Lower lobe of right lung (tissue), 2 donors: ENCODE data around the gene DIS3L2. TPM values are rescaled to one million over a fixed set of nuclear protein-coding genes. Genes with fewer than 3 reads are reported as not detected.
A peak's percentile ranks its signal among the peaks of the same experiment; 100 is the strongest.
"Not testable (repeated sequence)": the region's sequence is repeated elsewhere in the genome, so short reads cannot be mapped to it uniquely, and the experiment has no call there.

Source experiments
- ATAC-seq, 2 donors: fragments of 200-7000 bp; cut with Tn5 transposase; one replicate each; pipeline ENCODE4 v1.9.1; 2020 to 2022; ENCODE audit warnings: mild to moderate bottlenecking in 2 of 2, moderate library complexity in 2 of 2
- DNase-seq: peaks from one replicate; pipeline ENCODE4 v3.0.0-alpha.2; 2020
- H3K27ac ChIP-seq: fragments of 200-600 bp; one replicate; pipeline ENCODE4 v1.8.0; 2022
- H3K27me3 ChIP-seq: fragments of 200-600 bp; one replicate; pipeline ENCODE4 v1.8.0; 2022; ENCODE audit warnings: low read depth
- H3K36me3 ChIP-seq: fragments of 200-600 bp; one replicate; pipeline ENCODE4 v1.8.0; 2022; ENCODE audit warnings: mild to moderate bottlenecking
- H3K4me1 ChIP-seq: fragments of 200-600 bp; one replicate; pipeline ENCODE4 v1.8.0; 2022
- H3K4me3 ChIP-seq: fragments of 200-600 bp; one replicate; pipeline ENCODE4 v1.8.0; 2022; ENCODE audit warnings: mild to moderate bottlenecking
- H3K9me3 ChIP-seq: fragments of 200-600 bp; one replicate; pipeline ENCODE4 v1.8.0; 2022
- intact Hi-C: fragments of 100-400 bp; cut with DNase I; formaldehyde crosslinking; loops from one replicate; pipeline ENCODE4 v1.11.0; 2022
- total RNA-seq: library from RNA; stranded (reverse); fragmentation: NEBNext Ultra II Directional; extraction: Animal tissue kit (Norgen Biotek cat#: 25700); gene quantifications from one replicate; pipeline ENCODE4 v1.2.1, GENCODE V29; 2021
- TF ChIP-seq, protein P1 (sequence below): fragments of 200-600 bp; IDR thresholded peaks from one replicate; pipeline ENCODE4 v1.8.0; 2022; ENCODE audit warnings: antibody characterized with exemption, mild to moderate bottlenecking
- donor health status: DM: no; HTN: yes; CAD: no; lungs with severe emphysema.

Gene DIS3L2
- total RNA-seq, 1 donor from 2014 or later = 34.4 TPM

DNA sequence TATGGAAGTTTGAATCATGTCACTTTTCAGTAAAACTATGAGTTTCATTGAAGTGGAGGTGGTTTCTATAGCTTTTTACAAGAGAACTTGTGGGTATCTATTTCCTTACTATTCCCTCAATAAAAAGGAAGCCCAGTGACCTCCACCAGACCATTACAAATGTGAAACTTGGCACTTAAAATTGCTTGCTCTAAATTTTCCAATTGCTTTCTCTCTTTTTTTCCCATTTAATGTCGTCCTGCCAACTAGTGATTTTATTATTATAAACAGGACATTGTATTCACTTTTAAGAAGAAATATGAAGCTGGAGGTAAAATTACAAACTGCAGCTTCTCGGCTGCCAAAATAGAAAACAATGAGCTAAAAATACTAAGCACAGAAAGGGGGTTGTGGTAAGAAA, 208.9 kb downstream of the DIS3L2 start:
- DNase-seq = no peak
- H3K9me3 ChIP-seq = no peaks in the 10 kb centered on the region
- no peak overlapping the region for H3K27ac ChIP-seq
- H3K4me3 ChIP-seq = no peak overlapping the region
- H3K36me3 ChIP-seq = peaks cover 6% of the 10 kb centered on the region
- intact Hi-C loops = no loop called here
- ATAC-seq = no peak
- TF ChIP-seq, protein P1, sequence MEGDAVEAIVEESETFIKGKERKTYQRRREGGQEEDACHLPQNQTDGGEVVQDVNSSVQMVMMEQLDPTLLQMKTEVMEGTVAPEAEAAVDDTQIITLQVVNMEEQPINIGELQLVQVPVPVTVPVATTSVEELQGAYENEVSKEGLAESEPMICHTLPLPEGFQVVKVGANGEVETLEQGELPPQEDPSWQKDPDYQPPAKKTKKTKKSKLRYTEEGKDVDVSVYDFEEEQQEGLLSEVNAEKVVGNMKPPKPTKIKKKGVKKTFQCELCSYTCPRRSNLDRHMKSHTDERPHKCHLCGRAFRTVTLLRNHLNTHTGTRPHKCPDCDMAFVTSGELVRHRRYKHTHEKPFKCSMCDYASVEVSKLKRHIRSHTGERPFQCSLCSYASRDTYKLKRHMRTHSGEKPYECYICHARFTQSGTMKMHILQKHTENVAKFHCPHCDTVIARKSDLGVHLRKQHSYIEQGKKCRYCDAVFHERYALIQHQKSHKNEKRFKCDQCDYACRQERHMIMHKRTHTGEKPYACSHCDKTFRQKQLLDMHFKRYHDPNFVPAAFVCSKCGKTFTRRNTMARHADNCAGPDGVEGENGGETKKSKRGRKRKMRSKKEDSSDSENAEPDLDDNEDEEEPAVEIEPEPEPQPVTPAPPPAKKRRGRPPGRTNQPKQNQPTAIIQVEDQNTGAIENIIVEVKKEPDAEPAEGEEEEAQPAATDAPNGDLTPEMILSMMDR = no peak
- H3K27me3 ChIP-seq = no peaks in the 10 kb centered on the region
- H3K4me1 ChIP-seq = no peaks in the 10 kb centered on the region

DNA sequence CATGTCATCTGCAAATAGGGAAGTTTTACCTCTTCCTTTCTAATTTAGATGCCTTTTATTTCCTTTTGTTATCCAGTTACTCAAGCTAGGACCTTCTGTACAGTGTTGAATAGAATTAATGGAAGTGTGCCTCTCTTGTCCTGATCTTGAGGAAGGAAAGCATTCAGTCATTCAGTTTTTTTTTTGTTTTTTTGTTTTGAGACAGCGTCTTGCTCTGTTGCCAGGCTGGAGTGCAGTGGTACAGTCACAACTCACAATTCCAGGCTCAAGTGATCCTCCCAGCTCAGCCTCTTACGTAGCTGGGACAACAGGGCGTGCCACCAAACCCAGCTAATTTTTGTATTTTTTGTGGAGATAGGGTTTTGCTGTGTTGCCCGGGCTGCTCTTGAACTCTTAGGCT, 213.1 kb downstream of the DIS3L2 start:
- Histone ChIP-seq H3K36me3 (no peaks in the 10 kb centered on the region), H3K4me1 (no peaks in the 10 kb centered on the region), H3K4me3 (no peak overlapping the region), H3K27ac (no peak overlapping the region), H3K27me3 (no peaks in the 10 kb centered on the region), H3K9me3 (no peaks in the 10 kb centered on the region)
- intact Hi-C loops = no loop called here
- ATAC-seq (peak; percentile 89), DNase-seq (no peak)
- TF ChIP-seq, protein P1 = no peak

DNA sequence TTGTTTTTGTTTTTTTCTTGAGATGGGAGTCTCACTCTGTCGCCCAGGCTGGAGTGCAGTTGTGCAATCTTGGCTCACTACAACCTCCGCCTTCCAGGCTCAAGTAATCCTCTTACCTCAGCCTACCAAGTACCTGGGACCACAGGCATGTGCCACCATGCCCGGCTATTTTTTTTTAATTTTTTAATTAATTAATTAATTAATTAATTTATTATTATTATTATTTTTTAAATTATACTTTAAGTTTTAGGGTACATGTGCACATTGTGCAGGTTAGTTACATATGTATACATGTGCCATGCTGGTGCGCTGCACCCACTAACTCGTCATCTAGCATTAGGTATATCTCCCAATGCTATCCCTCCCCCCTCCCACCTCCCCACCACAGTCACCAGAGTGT, 215.1 kb downstream of the DIS3L2 start:
- H3K4me1 ChIP-seq, DNase-seq, H3K27me3 ChIP-seq, H3K4me3 ChIP-seq, H3K27ac ChIP-seq, ATAC-seq, H3K9me3 ChIP-seq, intact Hi-C loops, H3K36me3 ChIP-seq: not testable (repeated sequence)

DNA sequence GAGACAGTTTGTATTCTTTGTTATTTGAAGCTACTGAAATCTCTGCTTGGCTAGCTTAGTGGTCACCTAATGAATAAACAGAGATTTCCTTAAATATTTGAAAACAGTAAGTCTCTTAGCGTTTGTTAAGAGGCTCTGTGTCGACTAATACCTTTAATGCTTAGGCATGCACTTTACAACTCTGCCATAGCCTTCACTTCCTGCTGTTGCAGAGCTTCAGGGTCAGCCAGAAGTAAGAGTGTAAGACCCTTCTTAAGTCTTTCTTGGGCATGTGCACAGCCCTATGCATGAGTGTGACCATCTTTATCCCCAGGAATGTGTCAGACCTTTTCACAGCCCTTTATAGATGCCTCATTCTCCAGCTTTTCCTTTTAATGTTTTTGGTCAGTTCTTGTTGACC, 221.8 kb downstream of the DIS3L2 start:
- Histone ChIP-seq H3K4me1 (no peaks in the 10 kb centered on the region), H3K27me3 (no peaks in the 10 kb centered on the region), H3K27ac (no peak overlapping the region), H3K36me3 (no peaks in the 10 kb centered on the region), H3K9me3 (no peaks in the 10 kb centered on the region), H3K4me3 (no peak overlapping the region)
- intact Hi-C loops = no loop called here
- ATAC-seq (no peak), DNase-seq (no peak)
- TF ChIP-seq, protein P1 = no peak

DNA sequence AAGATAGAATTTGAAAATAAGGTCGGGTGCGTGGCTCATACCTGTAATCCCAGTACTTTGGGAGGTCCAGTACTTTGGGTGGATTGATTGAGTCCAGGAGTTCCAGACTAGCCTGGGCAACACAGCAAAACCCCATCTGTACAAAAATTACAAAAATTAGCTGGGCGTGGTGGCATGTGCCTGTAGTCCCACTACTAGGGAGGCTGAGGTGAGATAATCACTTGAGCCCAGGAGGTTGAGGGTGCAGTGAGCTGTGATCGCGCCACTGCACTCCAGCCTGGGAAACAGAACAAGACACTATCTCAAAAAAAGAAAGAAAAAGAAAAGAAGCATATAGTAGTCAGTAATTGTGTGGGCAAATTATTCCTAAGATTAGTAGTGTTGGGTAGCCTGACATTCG, 222.8 kb downstream of the DIS3L2 start:
- no peaks in the 10 kb centered on the region for H3K4me1 ChIP-seq
- no peak for DNase-seq
- TF ChIP-seq, protein P1 = no peak
- H3K27ac ChIP-seq = no peak overlapping the region
- no peaks in the 10 kb centered on the region for H3K9me3 ChIP-seq
- H3K4me3 ChIP-seq = no peak overlapping the region
- H3K36me3 ChIP-seq = no peaks in the 10 kb centered on the region
- no peaks in the 10 kb centered on the region for H3K27me3 ChIP-seq
- no peak for ATAC-seq
- intact Hi-C loops = no loop called here

DNA sequence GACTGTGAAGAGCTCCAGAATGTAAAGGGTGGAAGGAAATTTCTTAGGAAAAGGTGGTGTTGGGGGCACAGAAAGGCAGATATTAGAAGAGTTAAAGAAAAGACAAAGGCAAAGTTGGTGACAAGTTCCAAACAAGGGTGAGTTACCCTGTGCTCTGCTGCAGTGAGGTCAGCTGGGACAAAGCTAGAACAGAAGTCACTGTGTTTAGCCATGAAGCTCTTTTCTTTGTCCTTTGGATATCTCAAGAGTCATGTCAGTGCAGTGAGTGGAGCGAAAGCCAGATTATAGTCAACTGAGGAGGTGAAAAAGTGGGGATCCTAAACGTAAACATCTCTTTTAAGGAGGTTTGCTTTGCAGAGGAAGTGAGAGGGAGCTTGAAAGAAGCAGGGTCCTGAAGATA, 229.3 kb downstream of the DIS3L2 start:
- no peak for ATAC-seq
- Histone ChIP-seq H3K36me3 (no peaks in the 10 kb centered on the region), H3K9me3 (peaks cover 5% of the 10 kb centered on the region), H3K4me1 (no peaks in the 10 kb centered on the region), H3K27ac (no peak overlapping the region), H3K27me3 (no peaks in the 10 kb centered on the region), H3K4me3 (no peak overlapping the region)
- TF ChIP-seq, protein P1 = no peak
- DNase-seq = no peak
- intact Hi-C loops = no loop called here
